ENCODE results near the gene KIAA1755.

Gene KIAA1755

DNA sequence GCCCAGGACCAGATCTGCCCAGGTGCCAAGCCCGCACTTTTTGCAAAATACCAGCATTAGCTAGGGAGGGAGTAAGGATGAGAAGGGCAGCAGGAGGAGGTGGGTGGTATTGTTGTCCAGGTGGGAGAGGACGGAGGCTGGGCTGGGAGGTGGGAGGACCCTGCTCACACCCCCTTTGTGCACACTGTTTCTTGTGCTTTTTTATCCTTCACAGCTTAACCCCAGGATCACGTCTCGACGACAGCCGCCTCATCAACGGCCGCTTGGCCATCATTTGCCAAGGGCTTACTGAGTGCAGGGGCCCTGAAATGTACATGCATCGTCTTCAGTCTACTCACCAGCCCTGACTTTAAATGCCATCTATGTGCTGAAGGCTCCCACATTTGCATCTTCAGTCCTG is 83.3 kb downstream of the KIAA1755 start:
- no peak for DNase-seq

GRCh38 chr20:38175304-38176180 is 85.0 kb downstream of the KIAA1755 start:
- DNase-seq = no peak

GRCh38 chr20:38173237-38174156 is 87.0 kb downstream of the KIAA1755 start:
- no peak for DNase-seq

- no peak for DNase-seq
These were observed 88.1 kb downstream of the KIAA1755 start for GRCh38 chr20:38172408-38172807.

- no peak for DNase-seq
These were observed 88.9 kb downstream of the KIAA1755 start for GRCh38 chr20:38171675-38172043.

GRCh38 chr20:38170826-38171674 is 89.5 kb downstream of the KIAA1755 start:
- DNase-seq = no peak

- DNase-seq = no peak
These were observed 90.2 kb downstream of the KIAA1755 start for GRCh38 chr20:38170219-38170825.

- no peak for DNase-seq
These were observed 90.8 kb downstream of the KIAA1755 start for GRCh38 chr20:38169636-38170193.

DNA sequence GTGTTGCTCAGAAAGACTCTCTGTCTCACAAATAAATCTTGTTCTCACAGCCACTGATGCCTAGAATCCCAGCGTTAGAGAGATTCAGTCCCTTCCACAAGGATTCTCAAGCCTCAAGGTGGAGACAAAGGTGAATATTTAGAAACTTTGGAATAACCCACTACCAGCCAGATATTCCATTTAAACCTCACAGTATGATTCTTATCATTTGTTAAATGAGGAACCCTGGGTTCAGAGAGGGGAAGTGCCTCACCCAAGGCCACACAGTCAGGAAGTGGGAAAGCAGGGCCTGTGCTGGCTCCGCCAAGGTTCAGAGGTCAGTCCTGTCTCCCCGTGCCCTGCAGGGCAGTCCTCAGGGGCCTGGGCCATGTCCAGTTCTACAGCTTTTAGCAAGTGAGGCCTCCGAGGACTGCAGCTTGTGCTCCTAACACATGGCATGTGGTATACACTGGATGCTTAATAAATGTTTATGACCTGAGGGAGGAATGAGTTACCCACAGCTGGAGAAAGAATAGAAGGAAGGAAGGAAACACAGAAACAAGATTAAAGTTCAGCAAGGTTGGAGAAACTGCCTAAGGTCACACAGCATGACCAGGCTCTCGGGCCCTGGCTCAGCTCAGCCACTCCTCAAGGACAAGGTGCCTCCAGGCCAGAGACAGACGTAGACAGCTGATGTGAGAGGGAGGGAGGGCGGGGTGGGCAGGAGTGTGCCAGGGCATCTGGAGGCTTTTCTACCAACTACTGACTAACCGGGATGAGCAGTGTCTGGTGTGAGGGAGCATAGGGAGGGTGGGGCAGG is 91.5 kb downstream of the KIAA1755 start:
- DNase-seq = no peak

DNA sequence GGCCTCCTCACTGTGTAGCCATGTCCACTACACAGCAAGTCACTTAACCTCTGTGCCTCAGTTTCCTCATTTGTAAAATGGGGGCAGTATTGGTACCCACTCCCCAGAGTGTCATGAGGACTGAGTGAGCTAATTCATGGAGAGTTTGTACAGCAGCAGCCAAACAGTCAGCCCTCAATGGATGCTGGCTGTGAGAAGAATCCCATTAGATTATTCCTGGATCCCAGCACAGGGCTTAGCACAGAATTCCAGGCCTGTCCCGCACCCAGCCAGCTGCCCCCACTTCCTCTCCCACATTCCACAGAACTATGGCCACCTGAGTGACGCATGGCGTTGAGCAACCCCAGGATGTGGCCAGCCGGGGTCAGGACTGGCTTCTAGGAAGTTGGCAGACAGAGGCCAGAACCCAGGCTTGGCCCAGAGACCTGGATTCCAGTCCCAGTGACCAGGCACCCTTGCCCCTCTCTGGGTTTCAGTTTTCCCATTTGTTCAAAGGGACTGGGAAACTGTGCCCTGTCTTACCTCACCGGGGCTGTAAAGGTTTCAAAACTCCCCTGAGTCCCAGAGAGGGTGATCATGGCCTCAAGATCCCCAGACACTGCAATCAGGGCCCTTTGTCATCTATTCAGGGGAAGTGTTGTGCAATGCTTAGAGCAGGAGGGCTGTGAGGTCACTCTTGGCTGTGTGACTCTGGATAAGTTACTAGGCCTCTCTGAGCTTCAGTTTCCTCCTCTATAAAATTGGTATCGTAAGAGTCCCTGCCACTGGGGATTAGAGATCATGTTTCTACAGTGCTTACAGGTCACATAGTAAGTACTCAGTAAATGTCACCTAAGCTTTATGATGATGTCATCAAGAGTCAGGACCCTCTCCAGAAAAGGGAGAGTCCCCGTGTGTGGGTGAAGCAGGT is 92.4 kb downstream of the KIAA1755 start:
- no peak for DNase-seq

GRCh38 chr20:38167328-38167850 is 93.1 kb downstream of the KIAA1755 start:
- no peak for DNase-seq

DNA sequence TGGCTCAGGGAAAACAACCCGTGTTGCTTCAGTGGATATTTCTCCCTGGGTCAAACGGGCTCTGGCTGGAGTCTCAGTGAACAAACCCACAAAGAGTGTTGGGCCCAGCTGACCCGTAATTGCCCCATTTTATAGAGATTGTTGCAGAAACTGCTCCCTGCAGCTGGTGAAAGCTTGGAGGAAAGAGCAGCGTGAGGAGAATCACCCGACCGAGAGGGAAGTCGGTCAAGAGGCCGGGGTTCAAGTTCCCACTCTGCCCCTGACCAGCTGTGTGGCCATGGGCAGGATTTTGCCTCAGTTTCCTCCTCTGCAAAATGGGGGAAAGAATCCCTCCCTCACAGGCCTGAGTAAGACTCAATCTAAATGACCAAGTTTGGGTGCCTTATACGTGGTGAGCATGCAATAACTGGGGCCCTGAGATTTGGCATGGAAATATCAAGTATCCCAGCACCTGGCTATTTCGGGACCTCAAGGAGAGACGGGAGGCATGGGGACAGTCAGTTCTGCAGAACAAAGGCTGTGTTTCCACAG is 93.8 kb downstream of the KIAA1755 start:
- DNase-seq = no peak

- DNase-seq = no peak
These were observed 94.4 kb downstream of the KIAA1755 start for GRCh38 chr20:38165966-38166702.

DNA sequence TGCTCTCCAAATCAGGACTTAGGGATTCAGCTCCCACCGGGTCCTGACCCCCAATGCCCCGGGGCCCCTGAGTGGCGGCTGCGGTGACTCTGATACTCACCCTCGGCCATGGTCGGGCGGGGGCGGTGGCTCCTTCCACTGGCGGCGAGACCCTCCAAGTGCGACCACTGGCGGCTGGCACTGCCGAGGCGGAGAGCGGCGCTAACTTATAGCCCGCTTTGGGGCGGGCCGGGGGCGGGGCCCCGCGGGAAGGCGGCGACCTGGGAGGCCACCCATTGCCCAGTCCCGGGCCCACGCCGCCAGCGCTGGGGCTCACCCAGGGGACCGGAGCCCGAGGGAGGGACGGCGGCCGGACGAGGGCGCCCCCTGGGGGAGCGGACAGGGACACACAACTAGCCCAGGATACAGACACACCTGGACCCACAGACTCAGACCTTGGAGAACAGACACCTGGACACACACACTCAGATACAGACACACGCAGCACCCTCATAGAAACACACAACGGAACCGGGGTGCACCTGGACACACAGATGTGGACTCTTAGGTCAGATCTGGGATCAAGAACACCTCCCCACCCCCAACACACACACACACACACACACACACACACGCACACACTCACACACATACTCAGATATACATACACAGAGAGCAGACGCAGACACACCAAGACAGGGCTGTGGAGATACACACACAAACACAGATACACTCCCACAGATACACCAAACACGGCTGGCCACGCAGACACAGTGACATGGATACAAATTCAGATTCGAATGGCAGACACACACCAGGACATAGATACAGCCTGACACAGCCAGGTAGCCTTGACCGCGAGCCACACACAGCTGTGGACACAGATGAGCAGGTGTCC is 95.2 kb downstream of the KIAA1755 start, which contains the start of gene TGM2:
TSS of gene TGM2 (minus strand) at position 182 of the 877 bp plus-strand sequence. CDS start at position 110, 72 bp downstream.
- no peak for DNase-seq

DNA sequence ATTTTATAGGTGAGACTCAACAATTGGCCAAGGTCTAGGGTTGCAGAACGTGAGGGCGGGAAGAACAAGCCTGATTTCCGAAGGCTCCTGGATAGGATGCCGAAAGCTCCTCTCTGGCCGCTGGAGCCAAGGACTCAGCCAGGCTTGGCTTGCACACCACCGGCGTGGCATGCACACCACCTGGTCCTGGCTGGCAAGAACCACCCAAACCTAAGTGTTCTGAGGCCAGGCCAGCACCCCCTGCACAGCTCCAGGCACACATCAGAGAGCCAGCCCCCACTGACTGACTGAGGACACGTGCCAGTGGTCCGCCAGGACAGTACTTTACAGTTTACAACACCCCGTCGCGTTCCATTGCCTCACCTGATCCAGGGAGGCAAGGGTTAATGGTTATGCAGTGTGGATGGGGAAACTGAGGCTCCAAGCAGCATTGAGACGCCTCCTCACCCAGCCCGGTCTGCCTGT is 95.9 kb downstream of the KIAA1755 start:
- no peak for DNase-seq

- no peak for DNase-seq
These were observed 96.5 kb downstream of the KIAA1755 start for GRCh38 chr20:38164069-38164468.
